ENCODE measurements around the gene CNGA4.
A peak's percentile ranks its signal among the peaks of the same experiment; 100 is the strongest.

The CNGA4 gene

GRCh38 chr11:6225896-6226295 is 13.0 kb upstream of the CNGA4 start:
- H3K36me3 ChIP-seq: peaks cover 29% of the 10 kb centered on the region
- no peak for DNase-seq
- TF ChIP-seq, protein P1, sequence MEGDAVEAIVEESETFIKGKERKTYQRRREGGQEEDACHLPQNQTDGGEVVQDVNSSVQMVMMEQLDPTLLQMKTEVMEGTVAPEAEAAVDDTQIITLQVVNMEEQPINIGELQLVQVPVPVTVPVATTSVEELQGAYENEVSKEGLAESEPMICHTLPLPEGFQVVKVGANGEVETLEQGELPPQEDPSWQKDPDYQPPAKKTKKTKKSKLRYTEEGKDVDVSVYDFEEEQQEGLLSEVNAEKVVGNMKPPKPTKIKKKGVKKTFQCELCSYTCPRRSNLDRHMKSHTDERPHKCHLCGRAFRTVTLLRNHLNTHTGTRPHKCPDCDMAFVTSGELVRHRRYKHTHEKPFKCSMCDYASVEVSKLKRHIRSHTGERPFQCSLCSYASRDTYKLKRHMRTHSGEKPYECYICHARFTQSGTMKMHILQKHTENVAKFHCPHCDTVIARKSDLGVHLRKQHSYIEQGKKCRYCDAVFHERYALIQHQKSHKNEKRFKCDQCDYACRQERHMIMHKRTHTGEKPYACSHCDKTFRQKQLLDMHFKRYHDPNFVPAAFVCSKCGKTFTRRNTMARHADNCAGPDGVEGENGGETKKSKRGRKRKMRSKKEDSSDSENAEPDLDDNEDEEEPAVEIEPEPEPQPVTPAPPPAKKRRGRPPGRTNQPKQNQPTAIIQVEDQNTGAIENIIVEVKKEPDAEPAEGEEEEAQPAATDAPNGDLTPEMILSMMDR (IDR thresholded peaks at IDR 0.05; ENCODE audit: low read depth, low read length): no peak
- no peak overlapping the region for H3K4me3 ChIP-seq (ENCODE audit: low read depth, low read length)
- no peaks in the 10 kb centered on the region for H3K27me3 ChIP-seq (ENCODE audit: insufficient read depth, low read depth, severe bottlenecking)
- H3K27ac ChIP-seq: no peak overlapping the region
- no peaks in the 10 kb centered on the region for H3K9me3 ChIP-seq (ENCODE audit: severe bottlenecking)

GRCh38 chr11:6228520-6228919 is 10.4 kb upstream of the CNGA4 start:
- H3K27me3 ChIP-seq (ENCODE audit: insufficient read depth, low read depth, severe bottlenecking): no peaks in the 10 kb centered on the region
- DNase-seq: no peak
- TF ChIP-seq, protein P1 (IDR thresholded peaks at IDR 0.05; ENCODE audit: low read depth, low read length): no peak
- no peaks in the 10 kb centered on the region for H3K9me3 ChIP-seq (ENCODE audit: severe bottlenecking)
- H3K36me3 ChIP-seq: peaks cover 7% of the 10 kb centered on the region
- no peak overlapping the region for H3K4me3 ChIP-seq (ENCODE audit: low read depth, low read length)
- no peak overlapping the region for H3K27ac ChIP-seq

GRCh38 chr11:6229911-6230310 is 9.0 kb upstream of the CNGA4 start:
- no peak overlapping the region for H3K27ac ChIP-seq
- no peak overlapping the region for H3K4me3 ChIP-seq (ENCODE audit: low read depth, low read length)
- H3K9me3 ChIP-seq (ENCODE audit: severe bottlenecking): no peaks in the 10 kb centered on the region
- TF ChIP-seq, protein P1 (IDR thresholded peaks at IDR 0.05; ENCODE audit: low read depth, low read length): no peak
- H3K27me3 ChIP-seq (ENCODE audit: insufficient read depth, low read depth, severe bottlenecking): no peaks in the 10 kb centered on the region
- no peaks in the 10 kb centered on the region; the same call in 1 of the 2 replicates for H3K36me3 ChIP-seq
- DNase-seq: no peak

GRCh38 chr11:6232899-6233298 is 6.0 kb upstream of the CNGA4 start:
- no peaks in the 10 kb centered on the region; the same call in 1 of the 2 replicates for H3K36me3 ChIP-seq
- DNase-seq: no peak
- TF ChIP-seq, protein P1 (IDR thresholded peaks at IDR 0.05; ENCODE audit: low read depth, low read length): no peak
- no peaks in the 10 kb centered on the region for H3K9me3 ChIP-seq (ENCODE audit: severe bottlenecking)
- no peak overlapping the region for H3K27ac ChIP-seq
- H3K4me3 ChIP-seq (ENCODE audit: low read depth, low read length): no peak overlapping the region
- H3K27me3 ChIP-seq (ENCODE audit: insufficient read depth, low read depth, severe bottlenecking): no peaks in the 10 kb centered on the region

GRCh38 chr11:6233984-6234386 is 4.9 kb upstream of the CNGA4 start:
- H3K4me3 ChIP-seq (ENCODE audit: low read depth, low read length): peak overlapping the region; percentile 91
- peak overlapping the region; percentile 45 for H3K27ac ChIP-seq
- no peaks in the 10 kb centered on the region for H3K9me3 ChIP-seq (ENCODE audit: severe bottlenecking)

More at GRCh38 chr11:6233984-6234386, 4.9 kb upstream of the CNGA4 start:
- Histone ChIP-seq H3K27me3 (ENCODE audit: insufficient read depth, low read depth, severe bottlenecking) (peaks cover 1% of the 10 kb centered on the region), H3K36me3 (no peaks in the 10 kb centered on the region; the same call in 1 of the 2 replicates)
- no peak for DNase-seq
- TF ChIP-seq, protein P1 (IDR thresholded peaks at IDR 0.05; ENCODE audit: low read depth, low read length): no peak

Data from WERI-Rb-1 (cell line).